K562 (cell line): ENCODE data around the gene ATXN1. TPM values are rescaled to one million over a fixed set of nuclear protein-coding genes. Genes with fewer than 3 reads are reported as not detected.

Experiments
- ATAC-seq: fragments of 200-7000 bp; cut with Tn5 transposase; 3 replicates; pipeline ENCODE4 v1.9.1; 2020; ENCODE audit warnings: moderate library complexity
- BruUV-seq: library from RNA; stranded (reverse); fragments of 400-500 nt; replicated peaks from 2 replicates; lab custom pipeline; 2021; lab: Mats Ljungman, UMichigan
- CTCF ChIA-PET: fragments of 300-600 bp; formaldehyde crosslinking; extraction: SDS; loops from one replicate; lab custom pipeline; 2021; ENCODE audit warnings: low intra/inter-chr PET ratio; lab: Yijun Ruan, JAX
- POLR2A ChIA-PET: fragments of 300-600, 350-650 bp; sonication (Branson Sonifier 250); formaldehyde crosslinking; extraction: SDS; loops from one replicate; lab custom pipeline; 2021; ENCODE audit warnings: antibody characterized with exemption, inconsistent platforms; lab: Yijun Ruan, JAX
- DNase-seq, 4 experiments: peaks; one replicate each; pipeline versions ENCODE4 v3.0.0 to v3.0.0-alpha.2; 2011 to 2018; ENCODE audit warnings: low spot score in 3 of 4, mixed read lengths in 3 of 4; ENCODE audit errors: extremely low read depth in 1 of 4
- FAIRE-seq: peaks from 2 replicates; lab custom pipeline; 2011; peaks lifted over from hg19 to GRCh38; lab: Jason Lieb, UNC
- H2AFZ ChIP-seq: 2 replicates; pipeline ENCODE4 v1.6.0; 2011; ENCODE audit warnings: low read depth, low read length, control low read depth, inconsistent platforms
- H3K27ac ChIP-seq: fragments of 200-600 bp; 3 replicates; pipeline ENCODE4 v1.8.0; 2011; ENCODE audit warnings: low read depth, mild to moderate bottlenecking, control low read depth, inconsistent platforms, low read length, moderate library complexity, mixed read lengths; ENCODE audit errors: extremely low read depth
- H3K27me3 ChIP-seq, 2 experiments: fragments of 300-600 bp in 1 of 2; 2 replicates in 1 of 2; 3 replicates in 1 of 2; pipeline versions ENCODE4 v1.6.0 to v1.8.0; 2011; ENCODE audit warnings: inconsistent platforms in 2 of 2, low read length in 2 of 2, mild to moderate bottlenecking in 1 of 2, mixed read lengths in 1 of 2, moderate library complexity in 1 of 2; ENCODE audit not compliant: control insufficient read depth in 2 of 2, insufficient read depth in 2 of 2
- H3K36me3 ChIP-seq: fragments of 300-600 bp; 3 replicates; pipeline ENCODE4 v1.8.0; 2011; ENCODE audit warnings: mild to moderate bottlenecking, low read length, inconsistent platforms; ENCODE audit not compliant: control insufficient read depth, insufficient read depth
- H3K4me1 ChIP-seq, 2 experiments: fragments of 200-600 bp in 1 of 2; replicated peaks in 1 of 2; 2 replicates in 1 of 2; 3 replicates in 1 of 2; pipeline versions ENCODE4 v1.5.1 to v1.8.0; 2011; ENCODE audit warnings: inconsistent platforms in 2 of 2, low read length in 2 of 2, mild to moderate bottlenecking in 1 of 2, mixed read lengths in 1 of 2, moderate library complexity in 1 of 2; ENCODE audit not compliant: control insufficient read depth in 2 of 2, insufficient read depth in 2 of 2
- H3K4me2 ChIP-seq: 2 replicates; pipeline ENCODE4 v1.6.1; 2011; ENCODE audit warnings: low read length, control low read depth, inconsistent platforms, mixed read lengths; ENCODE audit not compliant: insufficient read depth
- H3K4me3 ChIP-seq: fragments of 200-600 bp; sonication (generic), shearing (Covaris generic); 2 replicates; pipeline ENCODE4 v1.5.1; 2016; ENCODE audit warnings: control low read depth, inconsistent platforms
- H3K79me2 ChIP-seq: fragments of 200-600 bp; 3 replicates; pipeline ENCODE4 v1.8.0; 2011; ENCODE audit warnings: low read length, inconsistent platforms; ENCODE audit not compliant: control insufficient read depth, insufficient read depth
- H3K9ac ChIP-seq, 2 experiments: 2 replicates each; pipeline versions ENCODE4 v1.6.0 to v1.6.1; 2011; ENCODE audit warnings: low read depth in 2 of 2, low read length in 2 of 2, control low read depth in 1 of 2, inconsistent platforms in 1 of 2, mild to moderate bottlenecking in 1 of 2, mixed read lengths in 1 of 2; ENCODE audit not compliant: insufficient read depth in 1 of 2
- H3K9me1 ChIP-seq: one replicate; pipeline ENCODE4 v1.6.0; 2011; ENCODE audit warnings: inconsistent platforms, mild to moderate bottlenecking, low read length, moderate library complexity; ENCODE audit not compliant: control insufficient read depth, insufficient read depth
- H3K9me3 ChIP-seq: replicated peaks from 2 replicates; pipeline ENCODE4 v1.5.1; 2011; ENCODE audit warnings: low read depth, low read length, inconsistent platforms; ENCODE audit not compliant: control insufficient read depth, insufficient read depth
- H4K20me1 ChIP-seq: replicated peaks from 2 replicates; pipeline ENCODE4 v1.6.1; 2011; ENCODE audit warnings: low read length, inconsistent platforms, mixed read lengths; ENCODE audit not compliant: control insufficient read depth, insufficient read depth
- CCAR2 ChIP-seq: fragments of 200-400 bp; formaldehyde crosslinking; IDR thresholded peaks from 2 replicates; pipeline ENCODE4 v1.6.1; 2017; ENCODE audit warnings: mild to moderate bottlenecking, low read depth, low read length
- HEY1 ChIP-seq: fragments of 250-450 bp; sonication (Bioruptor Pico); IDR thresholded peaks from 2 replicates; pipeline ENCODE4 v1.5.0; 2020; ENCODE audit warnings: mild to moderate bottlenecking, moderate library complexity, borderline replicate concordance
- HLTF ChIP-seq: fragments of 450-650 bp; IDR thresholded peaks from 2 replicates; pipeline ENCODE4 v1.6.1; 2016
- KAT2B ChIP-seq: IDR thresholded peaks from one replicate; pipeline ENCODE4 v1.6.1; 2012; ENCODE audit warnings: low read depth, mild to moderate bottlenecking, control low read depth, inconsistent platforms, low read length, moderate library complexity
- MED1 ChIP-seq: sonication (generic); formaldehyde crosslinking; IDR thresholded peaks from 2 replicates; pipeline ENCODE4 v1.8.1; 2023; ENCODE audit warnings: missing genetic modification reagents, borderline replicate concordance
- MLLT1 ChIP-seq, 2 experiments: fragments of 450-650 bp; IDR thresholded peaks; 2 replicates each; pipeline ENCODE4 v1.6.1; 2016
- NUFIP1 ChIP-seq: fragments of 450-650 bp; IDR thresholded peaks from 2 replicates; pipeline ENCODE4 v1.6.1; 2018; ENCODE audit not compliant: partially characterized antibody
- SNIP1 ChIP-seq: fragments of 450-650 bp; IDR thresholded peaks from 2 replicates; pipeline ENCODE4 v1.7.1; 2017; ENCODE audit warnings: low read depth, mild to moderate bottlenecking
- SP1 ChIP-seq: sonication (generic); formaldehyde crosslinking; IDR thresholded peaks from 2 replicates; pipeline ENCODE4 v1.8.1; 2022; ENCODE audit warnings: mild to moderate bottlenecking, missing genetic modification reagents
- TAF7 ChIP-seq: fragments of 450-650 bp; IDR thresholded peaks from 2 replicates; pipeline ENCODE4 v1.6.1; 2016; ENCODE audit warnings: missing genetic modification characterization, missing compliant biosample characterization
- TEAD2 ChIP-seq: fragments of 450-650 bp; IDR thresholded peaks from 2 replicates; pipeline ENCODE4 v1.6.1; 2016; ENCODE audit warnings: missing genetic modification characterization, control low read depth, missing compliant biosample characterization
- ZBED1 ChIP-seq: IDR thresholded peaks from 2 replicates; pipeline ENCODE4 v1.6.1; 2014
- ZFX ChIP-seq: sonication (generic); formaldehyde crosslinking; IDR thresholded peaks from 2 replicates; pipeline ENCODE4 v1.8.0; 2022; ENCODE audit warnings: mild to moderate bottlenecking, missing genetic modification reagents, moderate library complexity
- ZKSCAN1 ChIP-seq: fragments of 150-350 bp; IDR thresholded peaks from 2 replicates; pipeline ENCODE4 v1.6.1; 2016; ENCODE audit warnings: low read depth, low read length
- ZNF253 ChIP-seq: fragments of 250-450 bp; sonication (Bioruptor Pico); conservative IDR thresholded peaks from 2 replicates; pipeline ENCODE4 v1.6.1; 2021; ENCODE audit warnings: mild to moderate bottlenecking
- WGBS: fragments of 100-300 bp; shearing (Covaris generic); methylation state at CpG from one replicate; pipeline ENCODE4 v1.1.6; 2016; ENCODE audit warnings: low coverage, mixed read lengths; ENCODE audit not compliant: insufficient coverage; ENCODE audit errors: missing lambda C conversion rate; 5-methylcytosine and 5-hydroxymethylcytosine counted together
- in situ Hi-C: fragments of 300-500 bp; cut with MboI; formaldehyde crosslinking; loops from 4 replicates; pipeline ENCODE4 v1.15.0; 2018; ENCODE audit warnings: inconsistent platforms, mixed read lengths
- intact Hi-C: fragments of 100-400 bp; cut with micrococcal nuclease; formaldehyde crosslinking; loops from 2 replicates; pipeline ENCODE4 v1.14.2; 2022
- polyA plus RNA-seq, 8 experiments: library from polyadenylated mRNA; depleted of rRNA in 4 of 8; stranded (reverse) in 5 of 8; unstranded in 3 of 8; fragments of >200 nt; fragmentation: Nextera tagmentation in 2 of 8; fragmentation: Illumina TruSeq in 1 of 8; extraction: Ambion mirVana in 2 of 8; extraction: Trizol in 1 of 8; gene quantifications; 2 replicates each; pipeline versions ENCODE4 v1.2.1 to v1.2.3, GENCODE V29; 2011 to 2014; ENCODE audit warnings: inconsistent platforms in 1 of 8, missing spikeins in 1 of 8
- total RNA-seq, 7 experiments: library from RNA; depleted of rRNA in 6 of 7; stranded (reverse); fragments of >200 nt in 6 of 7; fragmentation: Illumina TruSeq in 2 of 7; extraction: Trizol in 2 of 7; gene quantifications; 2 replicates each; pipeline versions ENCODE4 v1.2.1 to v1.2.3, GENCODE V29; 2011 to 2021; ENCODE audit warnings: low replicate concordance in 1 of 7
- TF ChIP-seq, protein P1 (sequence below): fragments of 250-450 bp; sonication (Bioruptor Pico); IDR thresholded peaks from 2 replicates; pipeline ENCODE4 v1.5.1; 2021; ENCODE audit warnings: mild to moderate bottlenecking
- TF ChIP-seq, protein P2 (sequence below): sonication (generic); formaldehyde crosslinking; IDR thresholded peaks from 2 replicates; pipeline ENCODE4 v1.8.0; 2022; ENCODE audit warnings: missing genetic modification reagents, mild to moderate bottlenecking, borderline replicate concordance

Gene ATXN1
- total and polyA plus RNA-seq, 9 of the 15 experiments (the other 6 are each of a cell fraction or from before 2014, with no cell fraction given) = under 0.01 to 1.2 (median 0.58) TPM

DNA sequence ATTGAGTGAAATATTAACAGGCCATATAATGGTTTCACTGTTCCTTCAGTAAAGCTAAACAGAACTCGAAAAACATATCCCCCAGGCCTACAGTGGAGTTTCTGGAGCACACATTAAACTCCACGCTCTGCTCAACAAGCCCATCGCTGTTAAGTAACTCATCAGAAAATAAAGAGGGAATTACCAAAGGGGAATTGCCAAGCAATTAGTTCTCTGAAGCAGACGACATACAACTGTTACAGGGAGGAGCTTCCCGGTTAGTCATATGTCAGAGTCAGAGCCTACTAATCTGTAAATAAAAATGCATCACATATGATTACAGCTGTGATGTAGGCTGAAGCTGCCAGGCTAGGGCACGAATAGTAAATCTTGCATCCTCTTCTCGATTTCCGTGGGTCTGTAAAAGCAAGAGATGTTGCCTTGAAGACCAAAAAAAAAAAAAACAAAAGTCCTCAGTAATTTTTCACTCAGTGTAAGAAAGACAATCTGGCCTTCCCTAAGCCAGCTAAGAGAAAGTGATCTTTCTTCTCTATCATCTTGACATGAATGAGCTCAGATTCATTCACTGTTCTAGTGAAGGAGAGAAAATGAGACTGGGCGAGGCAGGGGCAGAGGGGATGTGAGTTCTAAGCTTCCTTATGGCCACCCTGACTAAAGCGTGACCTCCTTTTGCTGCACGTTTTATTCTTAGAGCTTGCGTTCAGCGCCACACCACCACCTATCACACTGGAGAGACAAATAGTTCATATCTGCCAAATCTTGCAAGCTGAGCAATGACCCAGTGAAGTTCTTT is 13.8 kb downstream of the ATXN1 start:
- Histone ChIP-seq H4K20me1 (no peaks in the 10 kb centered on the region), H3K36me3 (no peaks in the 10 kb centered on the region), H2AFZ (no peak overlapping the region), H3K4me3 (no peak overlapping the region), H3K9me1 (no peaks in the 10 kb centered on the region), H3K4me2 (no peak overlapping the region), H3K9ac (no peak overlapping the region), H3K4me1 (no peaks in the 10 kb centered on the region; a peak in 1 of 5 replicates), H3K27me3 (peaks cover 2 to 10% of the 10 kb centered on the region in 2 experiments; a peak in 4 of 5 replicates), H3K79me2 (peaks cover 4% of the 10 kb centered on the region), H3K27ac (no peak overlapping the region), H3K9me3 (no peaks in the 10 kb centered on the region)
- in situ Hi-C loops (no loop called here), intact Hi-C loops (no loop called here)
- no peak for FAIRE-seq
- ChIA-PET CTCF (no interaction called here), POLR2A (interaction anchor here (0.6 to 1.3 kb wide), 3 partner anchors 237 to 411 kb away, joined by 3 to 4 read pairs (median 3); no protein-coding TSS in a partner anchor)
- TF ChIP-seq KAT2B (no peak), HEY1 (CRISPR knock-in tag) (no peak), TEAD2 (no peak), MED1 (CRISPR knock-in tag) (no peak), ZFX (no peak), SP1 (CRISPR knock-in tag) (no peak), ZBED1 (no peak), HLTF (no peak), MLLT1 (IDR thresholded peaks at IDR 0.05) (no peak), ZNF253 (CRISPR knock-in tag) (no peak), ZKSCAN1 (no peak), TAF7 (tag) (no peak), NUFIP1 (no peak), CCAR2 (no peak), SNIP1 (no peak)
- TF ChIP-seq, protein P1, sequence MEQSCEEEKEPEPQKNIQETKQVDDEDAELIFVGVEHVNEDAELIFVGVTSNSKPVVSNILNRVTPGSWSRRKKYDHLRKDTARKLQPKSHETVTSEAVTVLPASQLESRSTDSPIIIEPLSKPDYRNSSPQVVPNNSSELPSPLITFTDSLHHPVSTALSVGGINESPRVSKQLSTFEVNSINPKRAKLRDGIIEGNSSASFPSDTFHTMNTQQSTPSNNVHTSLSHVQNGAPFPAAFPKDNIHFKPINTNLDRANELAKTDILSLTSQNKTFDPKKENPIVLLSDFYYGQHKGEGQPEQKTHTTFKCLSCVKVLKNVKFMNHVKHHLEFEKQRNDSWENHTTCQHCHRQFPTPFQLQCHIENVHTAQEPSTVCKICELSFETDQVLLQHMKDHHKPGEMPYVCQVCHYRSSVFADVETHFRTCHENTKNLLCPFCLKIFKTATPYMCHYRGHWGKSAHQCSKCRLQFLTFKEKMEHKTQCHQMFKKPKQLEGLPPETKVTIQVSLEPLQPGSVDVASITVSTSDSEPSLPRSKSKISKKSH (CRISPR knock-in tag) = no peak
- TF ChIP-seq, protein P2, sequence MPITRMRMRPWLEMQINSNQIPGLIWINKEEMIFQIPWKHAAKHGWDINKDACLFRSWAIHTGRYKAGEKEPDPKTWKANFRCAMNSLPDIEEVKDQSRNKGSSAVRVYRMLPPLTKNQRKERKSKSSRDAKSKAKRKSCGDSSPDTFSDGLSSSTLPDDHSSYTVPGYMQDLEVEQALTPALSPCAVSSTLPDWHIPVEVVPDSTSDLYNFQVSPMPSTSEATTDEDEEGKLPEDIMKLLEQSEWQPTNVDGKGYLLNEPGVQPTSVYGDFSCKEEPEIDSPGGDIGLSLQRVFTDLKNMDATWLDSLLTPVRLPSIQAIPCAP (CRISPR knock-in tag) = no peak
- no peak for ATAC-seq
- no peak for DNase-seq
- 0% methylated on average over 13 of the region's 13 CpGs for WGBS
- BruUV-seq = no TSS peak
